K562 (cell line): ENCODE data around the gene BSCL2. TPM values are rescaled to one million over a fixed set of nuclear protein-coding genes. Genes with fewer than 3 reads are reported as not detected.
A peak's percentile ranks its signal among the peaks of the same experiment; 100 is the strongest.

ENCODE experiments used
- BDP1 ChIP-seq: IDR thresholded peaks from 3 replicates; pipeline ENCODE4 v1.6.1; 2011; ENCODE audit not compliant: insufficient read length, insufficient read depth
- GMEB1 ChIP-seq: fragments of 250-450 bp; sonication (Bioruptor Pico); IDR thresholded peaks from 2 replicates; pipeline ENCODE4 v1.4.0; 2020; ENCODE audit warnings: mild to moderate bottlenecking
- HDAC6 ChIP-seq: IDR thresholded peaks from 2 replicates; pipeline ENCODE4 v1.6.1; 2012; ENCODE audit warnings: low read depth, mild to moderate bottlenecking, control low read depth, inconsistent platforms, low read length, moderate library complexity
- HNRNPUL1 ChIP-seq: fragments of 200-400 bp; formaldehyde crosslinking; IDR thresholded peaks from 2 replicates; pipeline ENCODE4 v1.6.1; 2017; ENCODE audit warnings: low read length
- PCBP2 ChIP-seq: fragments of 200-400 bp; formaldehyde crosslinking; IDR thresholded peaks from 2 replicates; pipeline ENCODE4 v1.6.1; 2018; ENCODE audit warnings: low read length, low read depth, mild to moderate bottlenecking, moderate library complexity; ENCODE audit not compliant: poor library complexity, severe bottlenecking
- PRMT5 ChIP-seq: sonication (generic); formaldehyde crosslinking; IDR thresholded peaks from 2 replicates; pipeline ENCODE4 v1.5.0; 2020; ENCODE audit warnings: missing genetic modification reagents
- RBFOX2 ChIP-seq: fragments of 200-400 bp; formaldehyde crosslinking; IDR thresholded peaks from 2 replicates; pipeline ENCODE4 v1.6.1; 2017; ENCODE audit warnings: low read depth, mild to moderate bottlenecking, low read length, moderate library complexity
- USF2 ChIP-seq: sonication (generic); formaldehyde crosslinking; IDR thresholded peaks from 2 replicates; pipeline ENCODE4 v1.5.0; 2020; ENCODE audit warnings: missing genetic modification reagents
- ZBED1 ChIP-seq: IDR thresholded peaks from 2 replicates; pipeline ENCODE4 v1.6.1; 2014
- ZBTB1 ChIP-seq: sonication (generic); formaldehyde crosslinking; IDR thresholded peaks from 2 replicates; pipeline ENCODE4 v1.8.1; 2023; ENCODE audit warnings: missing genetic modification reagents, low read depth, mild to moderate bottlenecking, borderline replicate concordance
- ZNF354B ChIP-seq: fragments of 250-450 bp; sonication (Bioruptor Pico); IDR thresholded peaks from 2 replicates; pipeline ENCODE4 v1.4.0; 2020
- ZNF445 ChIP-seq: fragments of 250-450 bp; sonication (Bioruptor Pico); IDR thresholded peaks from 2 replicates; pipeline ENCODE4 v1.4.0; 2020; ENCODE audit warnings: low read depth, mild to moderate bottlenecking, moderate library complexity
- ZNF766 ChIP-seq: fragments of 200-800 bp; sonication (Bioruptor generic); conservative IDR thresholded peaks from 2 replicates; pipeline ENCODE4 v1.6.1; 2016; ENCODE audit warnings: missing genetic modification characterization, missing compliant biosample characterization
- ZNF780A ChIP-seq: fragments of 250-450 bp; sonication (Bioruptor Pico); IDR thresholded peaks from 2 replicates; pipeline ENCODE4 v1.5.0; 2021; ENCODE audit warnings: mild to moderate bottlenecking
- polyA plus RNA-seq, 8 experiments: library from polyadenylated mRNA; depleted of rRNA in 4 of 8; stranded (reverse) in 5 of 8; unstranded in 3 of 8; fragments of >200 nt; fragmentation: Nextera tagmentation in 2 of 8; fragmentation: Illumina TruSeq in 1 of 8; extraction: Ambion mirVana in 2 of 8; extraction: Trizol in 1 of 8; gene quantifications; 2 replicates each; pipeline versions ENCODE4 v1.2.1 to v1.2.3, GENCODE V29; 2011 to 2014; ENCODE audit warnings: inconsistent platforms in 1 of 8, missing spikeins in 1 of 8
- total RNA-seq, 7 experiments: library from RNA; depleted of rRNA in 6 of 7; stranded (reverse); fragments of >200 nt in 6 of 7; fragmentation: Illumina TruSeq in 2 of 7; extraction: Trizol in 2 of 7; gene quantifications; 2 replicates each; pipeline versions ENCODE4 v1.2.1 to v1.2.3, GENCODE V29; 2011 to 2021; ENCODE audit warnings: low replicate concordance in 1 of 7
- TF ChIP-seq, protein P1 (sequence below), 2 experiments: fragments of 450-650 bp; formaldehyde crosslinking in 1 of 2; IDR thresholded peaks; 2 replicates each; pipeline versions ENCODE4 v1.4.0 to v1.6.1; 2014 to 2020; ENCODE audit warnings: mild to moderate bottlenecking in 2 of 2, borderline replicate concordance in 1 of 2, low read depth in 1 of 2
- TF ChIP-seq, protein P2 (sequence below): fragments of 450-650 bp; IDR thresholded peaks from 2 replicates; pipeline ENCODE4 v1.6.1; 2016; ENCODE audit warnings: missing biosample characterization, missing genetic modification characterization

Gene BSCL2
- total and polyA plus RNA-seq, 9 of the 15 experiments (the other 6 are each of a cell fraction or from before 2014, with no cell fraction given): 18.9 to 51.7 (median 35.2) TPM

- TF ChIP-seq GMEB1 (CRISPR knock-in tag): no peak
- no peak; the same call in 1 of the 2 replicates for TF ChIP-seq ZBED1
- TF ChIP-seq, protein P1, sequence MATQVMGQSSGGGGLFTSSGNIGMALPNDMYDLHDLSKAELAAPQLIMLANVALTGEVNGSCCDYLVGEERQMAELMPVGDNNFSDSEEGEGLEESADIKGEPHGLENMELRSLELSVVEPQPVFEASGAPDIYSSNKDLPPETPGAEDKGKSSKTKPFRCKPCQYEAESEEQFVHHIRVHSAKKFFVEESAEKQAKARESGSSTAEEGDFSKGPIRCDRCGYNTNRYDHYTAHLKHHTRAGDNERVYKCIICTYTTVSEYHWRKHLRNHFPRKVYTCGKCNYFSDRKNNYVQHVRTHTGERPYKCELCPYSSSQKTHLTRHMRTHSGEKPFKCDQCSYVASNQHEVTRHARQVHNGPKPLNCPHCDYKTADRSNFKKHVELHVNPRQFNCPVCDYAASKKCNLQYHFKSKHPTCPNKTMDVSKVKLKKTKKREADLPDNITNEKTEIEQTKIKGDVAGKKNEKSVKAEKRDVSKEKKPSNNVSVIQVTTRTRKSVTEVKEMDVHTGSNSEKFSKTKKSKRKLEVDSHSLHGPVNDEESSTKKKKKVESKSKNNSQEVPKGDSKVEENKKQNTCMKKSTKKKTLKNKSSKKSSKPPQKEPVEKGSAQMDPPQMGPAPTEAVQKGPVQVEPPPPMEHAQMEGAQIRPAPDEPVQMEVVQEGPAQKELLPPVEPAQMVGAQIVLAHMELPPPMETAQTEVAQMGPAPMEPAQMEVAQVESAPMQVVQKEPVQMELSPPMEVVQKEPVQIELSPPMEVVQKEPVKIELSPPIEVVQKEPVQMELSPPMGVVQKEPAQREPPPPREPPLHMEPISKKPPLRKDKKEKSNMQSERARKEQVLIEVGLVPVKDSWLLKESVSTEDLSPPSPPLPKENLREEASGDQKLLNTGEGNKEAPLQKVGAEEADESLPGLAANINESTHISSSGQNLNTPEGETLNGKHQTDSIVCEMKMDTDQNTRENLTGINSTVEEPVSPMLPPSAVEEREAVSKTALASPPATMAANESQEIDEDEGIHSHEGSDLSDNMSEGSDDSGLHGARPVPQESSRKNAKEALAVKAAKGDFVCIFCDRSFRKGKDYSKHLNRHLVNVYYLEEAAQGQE (IDR thresholded peaks at IDR 0.05; ENCODE audit: borderline replicate concordance): no peak
- TF ChIP-seq, protein P1 (CRISPR knock-in tag; IDR thresholded peaks at IDR 0.05; ENCODE audit: low read depth): no peak
- no peak for TF ChIP-seq ZNF766 (CRISPR knock-in tag)
- peak; percentile 90 for TF ChIP-seq RBFOX2
- no peak for TF ChIP-seq PRMT5
- TF ChIP-seq ZNF354B (CRISPR knock-in tag): no peak
- TF ChIP-seq PCBP2: no peak
- TF ChIP-seq, protein P2, sequence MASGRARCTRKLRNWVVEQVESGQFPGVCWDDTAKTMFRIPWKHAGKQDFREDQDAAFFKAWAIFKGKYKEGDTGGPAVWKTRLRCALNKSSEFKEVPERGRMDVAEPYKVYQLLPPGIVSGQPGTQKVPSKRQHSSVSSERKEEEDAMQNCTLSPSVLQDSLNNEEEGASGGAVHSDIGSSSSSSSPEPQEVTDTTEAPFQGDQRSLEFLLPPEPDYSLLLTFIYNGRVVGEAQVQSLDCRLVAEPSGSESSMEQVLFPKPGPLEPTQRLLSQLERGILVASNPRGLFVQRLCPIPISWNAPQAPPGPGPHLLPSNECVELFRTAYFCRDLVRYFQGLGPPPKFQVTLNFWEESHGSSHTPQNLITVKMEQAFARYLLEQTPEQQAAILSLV (tag): no peak
- no peak for TF ChIP-seq USF2
- TF ChIP-seq ZNF780A (CRISPR knock-in tag): no peak
- TF ChIP-seq ZNF445 (CRISPR knock-in tag): no peak
- TF ChIP-seq BDP1: no peak
- no peak for TF ChIP-seq HNRNPUL1
- TF ChIP-seq ZBTB1 (CRISPR knock-in tag): no peak
- TF ChIP-seq HDAC6: no peak
These were observed 46.7 kb upstream of the BSCL2 start, which contains the start of gene ZBTB3 (continued) for GRCh38 chr11:62753736-62754603.
